Nephron progenitor cell (in vitro differentiated cells): Measurements from ENCODE around the gene CYP4F22.
"Not testable (repeated sequence)": the region's sequence is repeated elsewhere in the genome, so short reads cannot be mapped to it uniquely, and the experiment has no call there.

ENCODE experiments used
- DNase-seq: peaks from one replicate; pipeline ENCODE4 v3.0.0; 2021
- H3K27ac Mint-ChIP-seq: 2 replicates; pipeline ENCODE4 v1.8.0; 2021; ENCODE audit warnings: mild to moderate bottlenecking, moderate library complexity, mixed read lengths
- H3K27me3 Mint-ChIP-seq: 2 replicates; pipeline ENCODE4 v1.8.0; 2021; ENCODE audit warnings: mild to moderate bottlenecking, low read depth, mixed read lengths; ENCODE audit not compliant: poor library complexity
- H3K36me3 Mint-ChIP-seq: 2 replicates; pipeline ENCODE4 v1.8.0; 2021; ENCODE audit warnings: low read depth, mixed read lengths
- H3K4me1 Mint-ChIP-seq: 2 replicates; pipeline ENCODE4 v1.8.0; 2021; ENCODE audit warnings: mixed read lengths
- H3K4me3 Mint-ChIP-seq: 2 replicates; pipeline ENCODE4 v1.8.0; 2021; ENCODE audit warnings: mild to moderate bottlenecking, moderate library complexity, mixed read lengths
- H3K9me3 Mint-ChIP-seq: 2 replicates; pipeline ENCODE4 v1.8.0; 2021; ENCODE audit warnings: mild to moderate bottlenecking, moderate library complexity, mixed read lengths
- CTCF ChIP-seq: fragments of 200-600 bp; sonication (generic); IDR thresholded peaks from 2 replicates; pipeline ENCODE4 v1.5.0; 2021; ENCODE audit warnings: antibody characterized with exemption

CYP4F22 gene

GRCh38 chr19:15529774-15530372 is 21.5 kb downstream of the CYP4F22 start:
- no peak for TF ChIP-seq CTCF
- no peak for DNase-seq
- H3K27ac Mint-ChIP-seq = no peak overlapping the region
- H3K4me1 Mint-ChIP-seq = no peaks in the 10 kb centered on the region
- peaks cover 80% of the 10 kb centered on the region for H3K9me3 Mint-ChIP-seq
- no peak overlapping the region for H3K4me3 Mint-ChIP-seq
- no peaks in the 10 kb centered on the region for H3K36me3 Mint-ChIP-seq
- H3K27me3 Mint-ChIP-seq = peaks cover 3% of the 10 kb centered on the region

- Mint-ChIP-seq H3K9me3 (peaks cover 85% of the 10 kb centered on the region), H3K27me3 (peaks cover 3% of the 10 kb centered on the region), H3K4me1 (no peaks in the 10 kb centered on the region), H3K36me3 (no peaks in the 10 kb centered on the region), H3K4me3 (no peak overlapping the region), H3K27ac (no peak overlapping the region)
- no peak for DNase-seq
- TF ChIP-seq CTCF = no peak
Observed at GRCh38 chr19:15532779-15533521, 24.6 kb downstream of the CYP4F22 start.

GRCh38 chr19:15533522-15533830 is 25.2 kb downstream of the CYP4F22 start:
- H3K27ac Mint-ChIP-seq, H3K36me3 Mint-ChIP-seq, H3K27me3 Mint-ChIP-seq, H3K4me1 Mint-ChIP-seq, H3K4me3 Mint-ChIP-seq, DNase-seq: not testable (repeated sequence)
- peaks cover 87% of the 10 kb centered on the region for H3K9me3 Mint-ChIP-seq

- Mint-ChIP-seq H3K9me3 (peaks cover 88% of the 10 kb centered on the region), H3K27me3 (peaks cover 3% of the 10 kb centered on the region), H3K36me3 (no peaks in the 10 kb centered on the region), H3K4me1 (no peaks in the 10 kb centered on the region), H3K27ac (no peak overlapping the region), H3K4me3 (no peak overlapping the region)
- DNase-seq = no peak
- TF ChIP-seq CTCF = no peak
Observed at GRCh38 chr19:15534957-15535864, 26.9 kb downstream of the CYP4F22 start.

- no peak for TF ChIP-seq CTCF
- Mint-ChIP-seq H3K4me1 (no peaks in the 10 kb centered on the region), H3K9me3 (peaks cover 87% of the 10 kb centered on the region), H3K36me3 (no peaks in the 10 kb centered on the region), H3K27me3 (peaks cover 3% of the 10 kb centered on the region), H3K4me3 (no peak overlapping the region), H3K27ac (no peak overlapping the region)
- DNase-seq = no peak
Observed at GRCh38 chr19:15536350-15536749, 28.0 kb downstream of the CYP4F22 start.

- Mint-ChIP-seq H3K27me3 (peaks cover 3% of the 10 kb centered on the region), H3K36me3 (no peaks in the 10 kb centered on the region), H3K4me1 (no peaks in the 10 kb centered on the region), H3K9me3 (peaks cover 84% of the 10 kb centered on the region), H3K4me3 (no peak overlapping the region), H3K27ac (no peak overlapping the region)
- no peak for DNase-seq
- no peak for TF ChIP-seq CTCF
Observed at GRCh38 chr19:15538774-15539173, 30.4 kb downstream of the CYP4F22 start.
